KMS-11 (cell line): ENCODE results near the gene ASB18.

Experiments used
- H2AFZ ChIP-seq: fragments of 200-600 bp; sonication (generic); 2 replicates; pipeline ENCODE4 v1.6.1; 2016; ENCODE audit warnings: antibody characterized with exemption, mixed run types, low read depth
- H3K27ac ChIP-seq: fragments of 200-600 bp; sonication (generic); 2 replicates; pipeline ENCODE4 v1.6.1; 2016; ENCODE audit warnings: mild to moderate bottlenecking, mixed run types
- H3K27me3 ChIP-seq: fragments of 200-600 bp; sonication (generic); 2 replicates; pipeline ENCODE4 v1.6.1; 2017; ENCODE audit warnings: mild to moderate bottlenecking, low read depth, mixed run types, moderate library complexity; ENCODE audit not compliant: insufficient read depth
- H3K36me3 ChIP-seq: fragments of 200-600 bp; sonication (generic); 2 replicates; pipeline ENCODE4 v1.6.1; 2017; ENCODE audit warnings: mild to moderate bottlenecking, mixed run types; ENCODE audit not compliant: insufficient read depth
- H3K4me1 ChIP-seq: fragments of 200-600 bp; sonication (generic); 2 replicates; pipeline ENCODE4 v1.6.1; 2016; ENCODE audit warnings: mild to moderate bottlenecking, low read depth, mixed run types; ENCODE audit not compliant: poor library complexity, severe bottlenecking
- H3K4me2 ChIP-seq: fragments of 200-600 bp; sonication (generic); 2 replicates; pipeline ENCODE4 v1.7.0; 2016; ENCODE audit warnings: mild to moderate bottlenecking, mixed run types
- H3K4me3 ChIP-seq: fragments of 200-600 bp; sonication (generic); IDR thresholded peaks from 2 replicates; pipeline ENCODE4 v1.6.1; 2017; ENCODE audit warnings: low read depth, low read length, mixed read lengths; ENCODE audit not compliant: insufficient read depth
- H3K79me2 ChIP-seq: fragments of 200-600 bp; sonication (generic); 2 replicates; pipeline ENCODE4 v1.6.1; 2016; ENCODE audit warnings: low read depth, mixed run types; ENCODE audit not compliant: insufficient read depth
- H3K9ac ChIP-seq: fragments of 200-600 bp; sonication (generic); 2 replicates; pipeline ENCODE4 v1.6.1; 2016; ENCODE audit warnings: mild to moderate bottlenecking, mixed run types
- H4K20me1 ChIP-seq: fragments of 200-600 bp; sonication (generic); 2 replicates; pipeline ENCODE4 v1.6.1; 2016; ENCODE audit warnings: mild to moderate bottlenecking, mixed run types; ENCODE audit not compliant: insufficient read depth
- TF ChIP-seq, protein P1 (sequence below): fragments of 200-600 bp; sonication (generic); conservative IDR thresholded peaks from 2 replicates; pipeline ENCODE4 v1.6.1; 2017; ENCODE audit warnings: low read depth, mild to moderate bottlenecking, antibody characterized with exemption, low read length, moderate library complexity, mixed read lengths

ASB18 gene

GRCh38 chr2:236184701-236185100, 79.5 kb downstream of the ASB18 start:
- TF ChIP-seq, protein P1, sequence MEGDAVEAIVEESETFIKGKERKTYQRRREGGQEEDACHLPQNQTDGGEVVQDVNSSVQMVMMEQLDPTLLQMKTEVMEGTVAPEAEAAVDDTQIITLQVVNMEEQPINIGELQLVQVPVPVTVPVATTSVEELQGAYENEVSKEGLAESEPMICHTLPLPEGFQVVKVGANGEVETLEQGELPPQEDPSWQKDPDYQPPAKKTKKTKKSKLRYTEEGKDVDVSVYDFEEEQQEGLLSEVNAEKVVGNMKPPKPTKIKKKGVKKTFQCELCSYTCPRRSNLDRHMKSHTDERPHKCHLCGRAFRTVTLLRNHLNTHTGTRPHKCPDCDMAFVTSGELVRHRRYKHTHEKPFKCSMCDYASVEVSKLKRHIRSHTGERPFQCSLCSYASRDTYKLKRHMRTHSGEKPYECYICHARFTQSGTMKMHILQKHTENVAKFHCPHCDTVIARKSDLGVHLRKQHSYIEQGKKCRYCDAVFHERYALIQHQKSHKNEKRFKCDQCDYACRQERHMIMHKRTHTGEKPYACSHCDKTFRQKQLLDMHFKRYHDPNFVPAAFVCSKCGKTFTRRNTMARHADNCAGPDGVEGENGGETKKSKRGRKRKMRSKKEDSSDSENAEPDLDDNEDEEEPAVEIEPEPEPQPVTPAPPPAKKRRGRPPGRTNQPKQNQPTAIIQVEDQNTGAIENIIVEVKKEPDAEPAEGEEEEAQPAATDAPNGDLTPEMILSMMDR: no peak

DNA sequence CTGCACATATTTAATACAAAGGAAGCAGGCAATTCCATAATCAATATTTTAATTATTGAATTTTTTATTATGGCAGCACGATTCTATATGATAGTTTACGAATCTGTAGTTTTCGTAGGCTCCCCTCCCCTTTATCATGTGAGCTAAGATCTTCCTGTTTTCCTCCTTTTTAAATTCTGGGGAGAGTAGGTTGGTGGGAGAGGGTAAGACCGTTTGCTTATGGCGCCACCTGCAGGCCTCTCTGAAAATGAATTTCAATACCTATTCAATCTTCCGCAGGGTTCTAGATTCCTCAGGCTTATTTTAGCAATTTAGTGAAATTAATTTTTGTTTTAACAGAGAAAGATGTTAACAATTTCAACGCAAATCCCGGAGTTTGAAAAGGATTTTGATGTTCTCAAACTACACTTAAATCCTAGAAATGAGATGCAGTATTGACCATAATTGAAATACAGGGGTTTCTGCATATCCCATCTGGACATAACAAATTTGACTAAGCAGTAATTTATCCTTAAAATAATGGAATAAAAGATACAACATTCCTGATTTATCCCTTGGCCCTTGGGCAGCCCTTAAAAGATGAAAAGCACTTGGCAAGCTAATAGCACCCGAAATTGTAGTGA, 83.3 kb downstream of the ASB18 start:
- no peaks in the 10 kb centered on the region for H3K36me3 ChIP-seq
- TF ChIP-seq, protein P1: peak; percentile 87
- H3K27ac ChIP-seq: no peak overlapping the region
- H3K4me1 ChIP-seq: no peaks in the 10 kb centered on the region
- H3K79me2 ChIP-seq: no peaks in the 10 kb centered on the region
- no peaks in the 10 kb centered on the region for H4K20me1 ChIP-seq
- no peaks in the 10 kb centered on the region for H3K27me3 ChIP-seq
- no peak overlapping the region for H3K9ac ChIP-seq
- no peak overlapping the region for H3K4me2 ChIP-seq
- H2AFZ ChIP-seq: no peak overlapping the region
- H3K4me3 ChIP-seq: no peak overlapping the region

More at GRCh38 chr2:236184701-236185100, 79.5 kb downstream of the ASB18 start:
- no peaks in the 10 kb centered on the region for H3K79me2 ChIP-seq
- H3K27ac ChIP-seq: no peak overlapping the region
- H4K20me1 ChIP-seq: no peaks in the 10 kb centered on the region
- H3K4me2 ChIP-seq: no peak overlapping the region
- no peak overlapping the region for H3K9ac ChIP-seq
- H3K4me3 ChIP-seq: no peak overlapping the region
- H3K4me1 ChIP-seq: no peaks in the 10 kb centered on the region
- H3K27me3 ChIP-seq: no peaks in the 10 kb centered on the region
- H2AFZ ChIP-seq: no peak overlapping the region
- H3K36me3 ChIP-seq: no peaks in the 10 kb centered on the region

GRCh38 chr2:236180076-236180816, 84.0 kb downstream of the ASB18 start:
- H3K27me3 ChIP-seq: no peaks in the 10 kb centered on the region
- H3K9ac ChIP-seq: no peak overlapping the region
- no peak overlapping the region for H3K4me3 ChIP-seq

GRCh38 chr2:236179236-236180075, 84.8 kb downstream of the ASB18 start:
- Histone ChIP-seq H2AFZ (no peak overlapping the region), H3K27ac (no peak overlapping the region), H3K4me2 (no peak overlapping the region)

More at GRCh38 chr2:236180076-236180816, 84.0 kb downstream of the ASB18 start:
- H2AFZ ChIP-seq: no peak overlapping the region
- H3K4me1 ChIP-seq: no peaks in the 10 kb centered on the region
- TF ChIP-seq, protein P1: no peak
- no peak overlapping the region for H3K4me2 ChIP-seq
- H3K36me3 ChIP-seq: no peaks in the 10 kb centered on the region
- no peaks in the 10 kb centered on the region for H3K79me2 ChIP-seq
- no peaks in the 10 kb centered on the region for H4K20me1 ChIP-seq
- H3K27ac ChIP-seq: no peak overlapping the region

More at GRCh38 chr2:236179236-236180075, 84.8 kb downstream of the ASB18 start:
- Histone ChIP-seq H3K27me3 (no peaks in the 10 kb centered on the region), H3K36me3 (no peaks in the 10 kb centered on the region), H3K79me2 (no peaks in the 10 kb centered on the region), H3K4me1 (no peaks in the 10 kb centered on the region), H4K20me1 (no peaks in the 10 kb centered on the region), H3K4me3 (no peak overlapping the region), H3K9ac (no peak overlapping the region)
- TF ChIP-seq, protein P1: no peak
